Hepatocyte (in vitro differentiated cells): Measurements from ENCODE around the gene BCAS1. TPM values are rescaled to one million over a fixed set of nuclear protein-coding genes. Genes with fewer than 3 reads are reported as not detected.

Source experiments
- DNase-seq: peaks from one replicate; pipeline ENCODE4 v3.0.0-alpha.2; 2016; ENCODE audit warnings: low spot score
- H2AFZ ChIP-seq: fragments of 200-600 bp; sonication (generic); 2 replicates; pipeline ENCODE4 v1.6.0; 2016; ENCODE audit warnings: antibody characterized with exemption, mild to moderate bottlenecking
- H3K27ac ChIP-seq: fragments of 200-600 bp; sonication (generic); 2 replicates; pipeline ENCODE4 v1.5.1; 2016; ENCODE audit warnings: mild to moderate bottlenecking
- H3K27me3 ChIP-seq: fragments of 200-600 bp; sonication (generic); 2 replicates; pipeline ENCODE4 v1.6.1; 2016
- H3K36me3 ChIP-seq: fragments of 200-600 bp; sonication (generic); replicated peaks from 2 replicates; pipeline ENCODE4 v1.5.1; 2016; ENCODE audit warnings: low read depth; ENCODE audit not compliant: insufficient read depth
- H3K4me1 ChIP-seq: fragments of 200-600 bp; sonication (generic); 2 replicates; pipeline ENCODE4 v1.5.1; 2016; ENCODE audit warnings: mild to moderate bottlenecking, moderate library complexity; ENCODE audit not compliant: insufficient read depth
- H3K4me2 ChIP-seq: fragments of 200-600 bp; sonication (generic); 2 replicates; pipeline ENCODE4 v1.6.0; 2016
- H3K4me3 ChIP-seq: fragments of 200-600 bp; sonication (generic); 2 replicates; pipeline ENCODE4 v1.5.1; 2016; ENCODE audit warnings: mild to moderate bottlenecking
- H3K79me2 ChIP-seq: fragments of 200-600 bp; sonication (generic); 2 replicates; pipeline ENCODE4 v1.6.0; 2017; ENCODE audit warnings: mild to moderate bottlenecking
- H3K9me2 ChIP-seq: fragments of 200-600 bp; sonication (generic); replicated peaks from 2 replicates; pipeline ENCODE4 v1.6.0; 2017; ENCODE audit warnings: mild to moderate bottlenecking; ENCODE audit not compliant: insufficient read depth
- H3K9me3 ChIP-seq: fragments of 200-600 bp; sonication (generic); 2 replicates; pipeline ENCODE4 v1.5.1; 2016; ENCODE audit warnings: low read depth, mild to moderate bottlenecking
- H4K20me1 ChIP-seq: fragments of 200-600 bp; sonication (generic); 2 replicates; pipeline ENCODE4 v1.6.0; 2016; ENCODE audit warnings: mild to moderate bottlenecking; ENCODE audit not compliant: insufficient read depth, poor library complexity, severe bottlenecking
- EZH2 ChIP-seq: fragments of 200-600 bp; sonication (generic); IDR thresholded peaks from 2 replicates; pipeline ENCODE4 v1.6.1; 2016; ENCODE audit warnings: antibody characterized with exemption, mild to moderate bottlenecking, borderline replicate concordance
- EZH2phosphoT487 ChIP-seq: fragments of 200-600 bp; sonication (generic); IDR thresholded peaks from one replicate; pipeline ENCODE4 v1.6.1; 2018; ENCODE audit warnings: antibody characterized with exemption, mild to moderate bottlenecking, low read depth, moderate library complexity; ENCODE audit not compliant: unreplicated experiment, severe bottlenecking
- WGBS: methylation state at CpG from one replicate; pipeline ENCODE4 v1.1.6; 2016; ENCODE audit warnings: low lambda C conversion rate; ENCODE audit errors: missing lambda C conversion rate; 5-methylcytosine and 5-hydroxymethylcytosine counted together
- polyA plus RNA-seq: library from polyadenylated mRNA; unstranded; fragments of >200 nt; fragmentation: Nextera tagmentation; extraction: Ambion mirVana; gene quantifications from 2 replicates; pipeline ENCODE4 v1.2.1, GENCODE V29; 2016
- total RNA-seq: library from RNA; depleted of rRNA; stranded (reverse); fragments of >200 nt; gene quantifications from 2 replicates; pipeline ENCODE4 v1.2.3, GENCODE V29; 2014
- TF ChIP-seq, protein P1 (sequence below): fragments of 200-600 bp; sonication (generic); IDR thresholded peaks from 2 replicates; pipeline ENCODE4 v1.5.1; 2016; ENCODE audit warnings: antibody characterized with exemption, mild to moderate bottlenecking; ENCODE audit not compliant: poor library complexity

The BCAS1 gene
- total and polyA plus RNA-seq, 2 experiments from 2014 or later, result 4.9 to 9.8 TPM

DNA sequence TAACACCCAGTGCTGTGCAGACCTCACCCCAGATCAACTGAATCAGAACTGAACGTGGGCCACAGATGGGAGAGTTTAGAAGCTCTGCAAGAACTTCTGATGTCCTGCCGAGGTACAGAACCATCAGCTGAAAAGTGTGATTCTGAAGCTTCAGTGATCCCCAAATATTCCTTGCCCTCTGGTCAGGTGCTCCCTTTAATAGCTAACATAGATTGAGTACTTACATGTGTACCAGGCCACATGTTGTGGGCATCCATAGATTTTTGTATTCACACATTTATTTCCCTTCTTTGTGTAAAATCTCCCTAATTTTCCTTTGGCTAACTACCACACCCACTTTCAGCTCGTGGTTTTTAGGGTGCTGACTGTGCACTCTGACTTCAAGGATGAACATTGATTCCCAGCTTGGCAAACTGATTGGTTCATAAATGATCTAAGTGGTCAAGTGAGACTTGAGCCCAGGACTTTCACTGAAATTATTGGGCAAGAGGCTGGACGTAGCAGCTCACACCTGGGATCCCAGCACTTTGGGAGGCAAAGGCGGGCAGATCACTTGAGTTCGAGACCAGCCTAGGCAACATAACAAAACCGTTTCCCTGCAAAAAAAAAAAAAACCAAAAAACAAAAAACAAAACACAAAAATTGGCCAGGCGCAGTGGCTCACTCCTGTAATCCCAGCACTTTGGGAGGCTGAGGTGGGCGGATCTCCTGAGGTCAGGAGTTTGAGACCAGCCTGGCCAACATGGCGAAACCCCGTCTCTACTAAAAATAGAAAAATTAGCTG is 162.2 kb downstream of the BCAS1 start:
- WGBS, result 96% methylated on average over 11 of the region's 11 CpGs
- DNase-seq, result no peak
- no peaks in the 10 kb centered on the region for H3K36me3 ChIP-seq
- no peaks in the 10 kb centered on the region for H3K9me2 ChIP-seq
- no peaks in the 10 kb centered on the region for H3K9me3 ChIP-seq
- no peaks in the 10 kb centered on the region for H4K20me1 ChIP-seq
- H3K4me3 ChIP-seq, result no peak overlapping the region
- no peak overlapping the region for H2AFZ ChIP-seq
- peaks cover 5% of the 10 kb centered on the region for H3K4me1 ChIP-seq
- no peak overlapping the region for H3K27ac ChIP-seq
- H3K4me2 ChIP-seq, result no peak overlapping the region
- TF ChIP-seq, protein P1, sequence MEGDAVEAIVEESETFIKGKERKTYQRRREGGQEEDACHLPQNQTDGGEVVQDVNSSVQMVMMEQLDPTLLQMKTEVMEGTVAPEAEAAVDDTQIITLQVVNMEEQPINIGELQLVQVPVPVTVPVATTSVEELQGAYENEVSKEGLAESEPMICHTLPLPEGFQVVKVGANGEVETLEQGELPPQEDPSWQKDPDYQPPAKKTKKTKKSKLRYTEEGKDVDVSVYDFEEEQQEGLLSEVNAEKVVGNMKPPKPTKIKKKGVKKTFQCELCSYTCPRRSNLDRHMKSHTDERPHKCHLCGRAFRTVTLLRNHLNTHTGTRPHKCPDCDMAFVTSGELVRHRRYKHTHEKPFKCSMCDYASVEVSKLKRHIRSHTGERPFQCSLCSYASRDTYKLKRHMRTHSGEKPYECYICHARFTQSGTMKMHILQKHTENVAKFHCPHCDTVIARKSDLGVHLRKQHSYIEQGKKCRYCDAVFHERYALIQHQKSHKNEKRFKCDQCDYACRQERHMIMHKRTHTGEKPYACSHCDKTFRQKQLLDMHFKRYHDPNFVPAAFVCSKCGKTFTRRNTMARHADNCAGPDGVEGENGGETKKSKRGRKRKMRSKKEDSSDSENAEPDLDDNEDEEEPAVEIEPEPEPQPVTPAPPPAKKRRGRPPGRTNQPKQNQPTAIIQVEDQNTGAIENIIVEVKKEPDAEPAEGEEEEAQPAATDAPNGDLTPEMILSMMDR, result no peak
- TF ChIP-seq EZH2phosphoT487, result no peak
- no peak for TF ChIP-seq EZH2
- H3K79me2 ChIP-seq, result no peaks in the 10 kb centered on the region
- no peaks in the 10 kb centered on the region for H3K27me3 ChIP-seq

DNA sequence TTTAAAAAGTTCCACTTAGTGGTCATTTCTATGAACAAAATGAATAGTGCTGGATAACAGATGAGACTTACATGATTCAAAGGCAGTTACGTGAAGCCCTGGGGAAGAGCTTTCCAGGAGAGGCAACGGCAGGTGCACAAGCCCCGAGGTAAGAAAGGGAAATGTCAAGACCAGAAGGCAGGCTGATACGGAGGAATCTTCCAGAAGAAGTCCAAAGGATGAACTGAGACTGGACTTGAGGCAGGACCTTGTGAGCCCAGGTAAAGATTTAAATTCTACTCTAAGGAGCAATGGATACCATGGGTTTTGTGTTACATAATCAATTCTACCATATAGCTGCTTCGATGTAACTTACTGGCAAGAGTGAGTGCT is 164.6 kb downstream of the BCAS1 start:
- no peaks in the 10 kb centered on the region for H3K36me3 ChIP-seq
- H3K27me3 ChIP-seq, result no peaks in the 10 kb centered on the region
- H3K79me2 ChIP-seq, result no peaks in the 10 kb centered on the region
- H4K20me1 ChIP-seq, result no peaks in the 10 kb centered on the region
- no peak overlapping the region for H3K27ac ChIP-seq
- H2AFZ ChIP-seq, result no peak overlapping the region
- H3K4me3 ChIP-seq, result no peak overlapping the region
- no peak for DNase-seq
- H3K9me2 ChIP-seq, result no peaks in the 10 kb centered on the region
- no peaks in the 10 kb centered on the region for H3K9me3 ChIP-seq
- no peak overlapping the region for H3K4me2 ChIP-seq
- H3K4me1 ChIP-seq, result peaks cover 5% of the 10 kb centered on the region
- WGBS, result 97% methylated on average over 5 of the region's 5 CpGs
- TF ChIP-seq, protein P1, result no peak
- TF ChIP-seq EZH2 (no peak), EZH2phosphoT487 (no peak)

DNA sequence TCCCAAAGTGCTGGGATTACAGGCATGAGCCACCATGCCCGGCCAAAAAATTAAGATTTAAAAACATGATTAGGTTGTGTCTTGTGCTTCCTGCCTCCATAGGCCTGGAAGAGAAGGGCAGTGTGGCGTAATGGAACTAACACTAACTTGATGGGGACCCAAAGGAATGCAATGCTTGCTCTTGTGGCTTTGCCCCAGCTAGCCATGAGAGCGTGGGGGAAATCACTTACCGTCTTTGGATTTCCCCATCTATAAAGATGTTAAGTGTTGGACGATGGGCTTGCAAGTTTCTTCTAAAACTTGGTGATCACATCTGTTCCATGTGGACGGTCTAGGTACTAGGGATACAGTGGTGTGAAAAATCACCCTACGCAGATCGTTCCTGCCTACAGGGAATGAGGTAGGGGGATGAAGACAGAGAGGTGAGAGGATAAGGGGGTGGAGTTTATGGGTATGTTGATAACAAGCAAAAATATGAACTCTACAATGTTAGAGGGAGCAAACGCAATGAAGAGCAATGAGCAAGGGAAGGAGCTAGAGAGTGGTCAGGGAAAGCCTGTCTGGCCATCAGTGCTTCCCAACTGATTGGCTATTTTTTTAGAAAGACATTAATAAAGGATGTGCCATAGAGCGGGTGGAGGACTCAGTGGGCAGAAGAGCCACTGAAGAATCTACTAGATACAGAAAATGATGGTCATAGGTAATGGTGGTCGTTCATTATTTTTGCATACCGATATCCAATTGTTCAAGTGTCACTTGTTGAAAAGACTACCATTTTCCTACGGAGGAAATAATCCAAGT is 165.2 kb downstream of the BCAS1 start:
- Histone ChIP-seq H3K27ac (no peak overlapping the region), H3K27me3 (no peaks in the 10 kb centered on the region), H3K4me1 (peaks cover 5% of the 10 kb centered on the region), H3K79me2 (no peaks in the 10 kb centered on the region), H3K9me3 (no peaks in the 10 kb centered on the region), H3K4me2 (no peak overlapping the region), H3K4me3 (no peak overlapping the region), H2AFZ (no peak overlapping the region), H4K20me1 (no peaks in the 10 kb centered on the region), H3K9me2 (no peaks in the 10 kb centered on the region), H3K36me3 (no peaks in the 10 kb centered on the region)
- no peak for DNase-seq
- WGBS, result 97% methylated on average over 13 of the region's 13 CpGs
- TF ChIP-seq EZH2phosphoT487 (no peak), EZH2 (no peak)
- TF ChIP-seq, protein P1, result no peak
